ENCODE data around the gene NFKBIA. TPM values are rescaled to one million over a fixed set of nuclear protein-coding genes. Genes with fewer than 3 reads are reported as not detected.
A peak's percentile ranks its signal among the peaks of the same experiment; 100 is the strongest.

The NFKBIA gene
- total and polyA plus RNA-seq, 2 donors (not counting 1 experiment from before 2014, with no cell fraction given), result 17.7 to 67.9 TPM

DNA sequence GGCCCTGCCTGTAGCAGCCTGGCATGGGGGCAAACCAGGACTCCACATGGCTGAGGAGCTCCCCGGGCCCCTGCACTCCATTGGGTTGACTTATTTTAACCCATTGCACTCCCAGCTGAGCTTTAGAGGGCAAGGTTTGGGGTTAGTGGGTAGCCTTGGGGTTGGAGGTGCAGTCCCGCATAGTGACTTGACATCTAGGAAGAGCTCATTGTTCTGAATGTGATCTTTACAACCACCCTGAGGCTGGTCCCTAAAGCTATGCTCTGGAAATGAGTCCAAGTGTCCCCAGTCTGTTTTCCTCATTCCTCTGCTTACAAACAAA is 36.4 kb downstream of the NFKBIA start:
- Histone ChIP-seq H4K20me1 (ENCODE audit: control insufficient read depth, extremely low read depth, insufficient read depth, low read length) (no peaks in the 10 kb centered on the region), H3K9ac (ENCODE audit: insufficient read depth, low read length) (no peak overlapping the region), H3K4me1 (ENCODE audit: control insufficient read depth, extremely low read depth, insufficient read depth, low read length) (peaks cover 26% of the 10 kb centered on the region), H3K36me3 (ENCODE audit: control insufficient read depth, insufficient read depth, low read length) (no peaks in the 10 kb centered on the region), H3K9me3 (ENCODE audit: control insufficient read depth, insufficient read depth, low read depth, low read length) (no peaks in the 10 kb centered on the region), H2AFZ (ENCODE audit: low read length) (no peak overlapping the region), H3K79me2 (ENCODE audit: control insufficient read depth, insufficient read depth, low read length) (no peaks in the 10 kb centered on the region), H3K4me3 (replicated peaks in 1 of 4; ENCODE audit: control extremely low read depth in 1 of 4, insufficient read depth in 1 of 4, low read depth in 3 of 4, low read length in 4 of 4) (no peak overlapping the region), H3K27me3 (ENCODE audit: control insufficient read depth, insufficient read depth, low read length) (no peaks in the 10 kb centered on the region), H3K27ac (ENCODE audit: insufficient read depth, low read length) (no peak overlapping the region), H3K4me2 (ENCODE audit: extremely low read depth, insufficient read depth, low read length) (no peak overlapping the region)
- DNase-seq (ENCODE audit: low read depth in 2 of 2), result no peak
- TF ChIP-seq EZH2 (IDR thresholded peaks at IDR 0.05; ENCODE audit: low read length, missing control alignments), result no peak

DNA sequence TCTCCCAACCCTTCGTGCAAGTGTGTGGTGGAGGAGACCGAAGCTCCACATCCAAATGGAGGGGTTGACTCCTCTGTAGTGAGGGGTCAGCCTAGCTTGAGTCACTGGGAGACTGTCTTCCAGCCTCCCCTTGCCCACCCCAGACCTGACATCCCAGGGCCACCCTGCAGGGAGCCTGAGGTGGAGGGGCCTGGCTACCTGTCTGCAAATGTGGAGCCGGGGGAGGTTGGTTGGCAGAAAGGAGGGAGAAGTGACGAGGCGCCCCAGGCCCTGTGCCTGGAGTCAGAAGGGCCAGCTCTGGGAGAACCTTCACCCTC is 37.5 kb downstream of the NFKBIA start:
- H3K36me3 ChIP-seq (ENCODE audit: control insufficient read depth, insufficient read depth, low read length), result no peaks in the 10 kb centered on the region
- no peaks in the 10 kb centered on the region for H3K27me3 ChIP-seq (ENCODE audit: control insufficient read depth, insufficient read depth, low read length)
- H2AFZ ChIP-seq (ENCODE audit: low read length), result no peak overlapping the region
- H3K9me3 ChIP-seq (ENCODE audit: control insufficient read depth, insufficient read depth, low read depth, low read length), result no peaks in the 10 kb centered on the region
- no peak overlapping the region for H3K4me3 ChIP-seq (replicated peaks in 1 of 4; ENCODE audit: control extremely low read depth in 1 of 4, insufficient read depth in 1 of 4, low read depth in 3 of 4, low read length in 4 of 4)
- no peak for TF ChIP-seq EZH2 (IDR thresholded peaks at IDR 0.05; ENCODE audit: low read length, missing control alignments)
- TF ChIP-seq, protein P1, sequence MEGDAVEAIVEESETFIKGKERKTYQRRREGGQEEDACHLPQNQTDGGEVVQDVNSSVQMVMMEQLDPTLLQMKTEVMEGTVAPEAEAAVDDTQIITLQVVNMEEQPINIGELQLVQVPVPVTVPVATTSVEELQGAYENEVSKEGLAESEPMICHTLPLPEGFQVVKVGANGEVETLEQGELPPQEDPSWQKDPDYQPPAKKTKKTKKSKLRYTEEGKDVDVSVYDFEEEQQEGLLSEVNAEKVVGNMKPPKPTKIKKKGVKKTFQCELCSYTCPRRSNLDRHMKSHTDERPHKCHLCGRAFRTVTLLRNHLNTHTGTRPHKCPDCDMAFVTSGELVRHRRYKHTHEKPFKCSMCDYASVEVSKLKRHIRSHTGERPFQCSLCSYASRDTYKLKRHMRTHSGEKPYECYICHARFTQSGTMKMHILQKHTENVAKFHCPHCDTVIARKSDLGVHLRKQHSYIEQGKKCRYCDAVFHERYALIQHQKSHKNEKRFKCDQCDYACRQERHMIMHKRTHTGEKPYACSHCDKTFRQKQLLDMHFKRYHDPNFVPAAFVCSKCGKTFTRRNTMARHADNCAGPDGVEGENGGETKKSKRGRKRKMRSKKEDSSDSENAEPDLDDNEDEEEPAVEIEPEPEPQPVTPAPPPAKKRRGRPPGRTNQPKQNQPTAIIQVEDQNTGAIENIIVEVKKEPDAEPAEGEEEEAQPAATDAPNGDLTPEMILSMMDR (conservative IDR thresholded peaks at IDR 0.05 in 1 of 2, IDR thresholded peaks at IDR 0.05 in 1 of 2; ENCODE audit: low read depth in 1 of 2, low read length in 2 of 2), result no peak
- no peak overlapping the region for H3K9ac ChIP-seq (ENCODE audit: insufficient read depth, low read length)
- no peaks in the 10 kb centered on the region for H4K20me1 ChIP-seq (ENCODE audit: control insufficient read depth, extremely low read depth, insufficient read depth, low read length)
- H3K4me2 ChIP-seq (ENCODE audit: extremely low read depth, insufficient read depth, low read length), result no peak overlapping the region
- H3K27ac ChIP-seq (ENCODE audit: insufficient read depth, low read length), result no peak overlapping the region
- no peaks in the 10 kb centered on the region for H3K79me2 ChIP-seq (ENCODE audit: control insufficient read depth, insufficient read depth, low read length)
- peaks cover 30% of the 10 kb centered on the region for H3K4me1 ChIP-seq (ENCODE audit: control insufficient read depth, extremely low read depth, insufficient read depth, low read length)
- no peak for DNase-seq (ENCODE audit: low read depth in 2 of 2)

DNA sequence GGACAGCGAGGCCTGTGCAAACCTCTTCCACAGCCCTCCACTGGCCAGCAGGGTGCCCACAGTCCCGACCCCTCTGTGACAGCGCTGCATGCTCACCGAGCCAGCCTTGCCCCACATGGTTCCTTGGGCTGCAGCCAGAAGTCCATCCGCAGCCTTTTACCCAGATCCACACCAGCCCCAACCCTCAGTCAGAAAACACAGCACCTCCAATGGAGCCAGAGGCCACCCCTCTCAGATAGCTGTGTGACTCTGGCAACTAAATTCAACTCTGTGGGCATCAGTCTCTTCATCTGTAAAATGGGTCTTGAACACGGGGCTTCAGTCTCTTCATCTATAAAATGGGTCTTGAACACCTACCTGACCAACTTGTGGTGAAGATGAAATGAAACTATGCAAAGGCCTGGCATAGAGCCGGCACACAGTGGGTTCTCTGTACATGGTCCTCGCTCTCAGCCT is 38.0 kb downstream of the NFKBIA start:
- Histone ChIP-seq H2AFZ (ENCODE audit: low read length) (no peak overlapping the region), H3K4me3 (replicated peaks in 1 of 4; ENCODE audit: control extremely low read depth in 1 of 4, insufficient read depth in 1 of 4, low read depth in 3 of 4, low read length in 4 of 4) (no peak overlapping the region), H3K27me3 (ENCODE audit: control insufficient read depth, insufficient read depth, low read length) (no peaks in the 10 kb centered on the region), H3K9me3 (ENCODE audit: control insufficient read depth, insufficient read depth, low read depth, low read length) (no peaks in the 10 kb centered on the region), H3K4me1 (ENCODE audit: control insufficient read depth, extremely low read depth, insufficient read depth, low read length) (peaks cover 30% of the 10 kb centered on the region), H3K79me2 (ENCODE audit: control insufficient read depth, insufficient read depth, low read length) (no peaks in the 10 kb centered on the region), H3K9ac (ENCODE audit: insufficient read depth, low read length) (no peak overlapping the region), H4K20me1 (ENCODE audit: control insufficient read depth, extremely low read depth, insufficient read depth, low read length) (no peaks in the 10 kb centered on the region), H3K27ac (ENCODE audit: insufficient read depth, low read length) (peak overlapping the region; percentile 89), H3K36me3 (ENCODE audit: control insufficient read depth, insufficient read depth, low read length) (no peaks in the 10 kb centered on the region), H3K4me2 (ENCODE audit: extremely low read depth, insufficient read depth, low read length) (no peak overlapping the region)
- DNase-seq (ENCODE audit: low read depth in 2 of 2), result no peak
- no peak for TF ChIP-seq EZH2 (IDR thresholded peaks at IDR 0.05; ENCODE audit: low read length, missing control alignments)
- TF ChIP-seq, protein P1 (conservative IDR thresholded peaks at IDR 0.05 in 1 of 2, IDR thresholded peaks at IDR 0.05 in 1 of 2; ENCODE audit: low read depth in 1 of 2, low read length in 2 of 2), result no peak

All from fibroblast of lung (primary cell).